Gastroesophageal sphincter (tissue), 3 donors: ENCODE data around the gene DPM2.

Experiments
- POLR2A ChIP-seq, 2 donors: fragments of 450-650 bp; IDR thresholded peaks; one replicate each; pipeline ENCODE4 v1.6.1; 2017; ENCODE audit warnings: antibody characterized with exemption in 2 of 2, mild to moderate bottlenecking in 2 of 2, moderate library complexity in 1 of 2
- POLR2AphosphoS5 ChIP-seq: sonication (generic); formaldehyde crosslinking; IDR thresholded peaks from one replicate; pipeline ENCODE4 v1.6.1; 2017; ENCODE audit warnings: antibody characterized with exemption
- TF ChIP-seq, protein P1 (sequence below), 4 experiments: fragments of 200-600 bp in 2 of 4; fragments of 450-650 bp in 2 of 4; sonication (generic) in 1 of 4; IDR thresholded peaks; one replicate each; pipeline ENCODE4 v1.5.1; 2017 to 2019; ENCODE audit warnings: antibody characterized with exemption in 4 of 4, mild to moderate bottlenecking in 2 of 4, moderate library complexity in 2 of 4

DNA sequence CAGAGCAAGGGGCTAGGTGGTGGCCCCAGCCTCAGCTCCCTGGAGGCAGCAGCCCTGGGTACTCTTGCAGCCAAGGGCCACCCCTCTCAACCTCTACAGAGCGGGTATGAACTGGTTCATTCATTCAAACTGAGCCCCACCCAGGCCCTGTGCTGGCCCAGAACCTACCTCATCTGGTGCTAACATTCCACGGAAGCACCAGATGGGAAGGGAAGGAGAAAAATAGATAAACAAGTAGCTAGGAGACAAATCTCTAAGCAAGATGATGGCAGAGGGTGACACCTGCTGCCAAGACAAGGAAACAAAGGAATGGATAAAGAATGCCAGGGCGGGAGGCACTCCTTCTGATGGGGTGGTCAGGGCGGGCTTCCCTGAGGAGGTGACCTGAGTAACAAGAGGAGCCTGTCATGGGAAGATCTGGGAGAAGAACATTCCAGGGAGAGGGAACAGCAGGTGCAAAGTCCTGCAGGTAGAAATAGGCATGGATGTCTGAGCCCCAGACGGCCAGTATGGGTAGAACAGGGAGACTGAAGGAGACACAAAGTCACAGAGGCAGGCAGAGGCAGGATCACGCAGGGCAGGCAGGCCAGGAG lies 26.9 kb downstream of the DPM2 start:
- TF ChIP-seq POLR2A (IDR thresholded peaks at IDR 0.05) (no peak), POLR2AphosphoS5 (no peak)
- TF ChIP-seq, protein P1, sequence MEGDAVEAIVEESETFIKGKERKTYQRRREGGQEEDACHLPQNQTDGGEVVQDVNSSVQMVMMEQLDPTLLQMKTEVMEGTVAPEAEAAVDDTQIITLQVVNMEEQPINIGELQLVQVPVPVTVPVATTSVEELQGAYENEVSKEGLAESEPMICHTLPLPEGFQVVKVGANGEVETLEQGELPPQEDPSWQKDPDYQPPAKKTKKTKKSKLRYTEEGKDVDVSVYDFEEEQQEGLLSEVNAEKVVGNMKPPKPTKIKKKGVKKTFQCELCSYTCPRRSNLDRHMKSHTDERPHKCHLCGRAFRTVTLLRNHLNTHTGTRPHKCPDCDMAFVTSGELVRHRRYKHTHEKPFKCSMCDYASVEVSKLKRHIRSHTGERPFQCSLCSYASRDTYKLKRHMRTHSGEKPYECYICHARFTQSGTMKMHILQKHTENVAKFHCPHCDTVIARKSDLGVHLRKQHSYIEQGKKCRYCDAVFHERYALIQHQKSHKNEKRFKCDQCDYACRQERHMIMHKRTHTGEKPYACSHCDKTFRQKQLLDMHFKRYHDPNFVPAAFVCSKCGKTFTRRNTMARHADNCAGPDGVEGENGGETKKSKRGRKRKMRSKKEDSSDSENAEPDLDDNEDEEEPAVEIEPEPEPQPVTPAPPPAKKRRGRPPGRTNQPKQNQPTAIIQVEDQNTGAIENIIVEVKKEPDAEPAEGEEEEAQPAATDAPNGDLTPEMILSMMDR (IDR thresholded peaks at IDR 0.05) = no peak
